Kidney glomerular epithelial cell (primary cell): ENCODE measurements around the gene PGA5.

Experiments used
- DNase-seq: peaks from one replicate; lab custom pipeline; 2025; lab: John Stamatoyannopoulos, UW

Gene PGA5

GRCh38 chr11:61294717-61295595 lies 54.0 kb downstream of the PGA5 start, which contains the start of gene VWCE:
TSS of gene VWCE (minus strand) at chr11:61295316. CDS start at chr11:61295037, 279 bp downstream.
- DNase-seq: no peak

- DNase-seq: no peak
Measured at GRCh38 chr11:61295596-61295926, 54.6 kb downstream of the PGA5 start.

- DNase-seq: peak; percentile 47
Measured at GRCh38 chr11:61297341-61297740, 56.4 kb downstream of the PGA5 start.

DNA sequence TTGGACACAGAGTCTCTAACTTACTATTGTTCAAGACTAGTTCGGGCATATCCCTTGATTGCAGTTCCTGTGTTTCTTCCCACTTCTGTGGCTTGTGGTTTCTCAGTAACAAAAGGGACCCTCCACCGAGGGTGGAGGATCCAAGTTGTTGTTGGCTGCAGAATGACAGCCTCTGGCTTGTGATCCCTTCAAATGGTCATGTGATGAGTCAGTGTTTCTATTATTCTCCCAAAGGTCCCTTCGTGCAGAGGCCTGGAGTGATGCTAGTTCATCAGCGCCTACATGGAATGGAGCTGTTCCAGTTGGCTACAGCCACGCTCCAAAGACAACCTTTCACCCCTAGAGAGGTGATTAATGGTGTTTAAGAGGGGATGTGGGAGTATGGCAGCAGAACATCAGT lies 56.8 kb downstream of the PGA5 start:
- peak; percentile 89 for DNase-seq

GRCh38 chr11:61298663-61299244 lies 57.8 kb downstream of the PGA5 start:
- DNase-seq: no peak
